ENCODE data around the gene KREMEN1.
"Not testable (repeated sequence)": the region's sequence is repeated elsewhere in the genome, so short reads cannot be mapped to it uniquely, and the experiment has no call there.

KREMEN1 gene

DNA sequence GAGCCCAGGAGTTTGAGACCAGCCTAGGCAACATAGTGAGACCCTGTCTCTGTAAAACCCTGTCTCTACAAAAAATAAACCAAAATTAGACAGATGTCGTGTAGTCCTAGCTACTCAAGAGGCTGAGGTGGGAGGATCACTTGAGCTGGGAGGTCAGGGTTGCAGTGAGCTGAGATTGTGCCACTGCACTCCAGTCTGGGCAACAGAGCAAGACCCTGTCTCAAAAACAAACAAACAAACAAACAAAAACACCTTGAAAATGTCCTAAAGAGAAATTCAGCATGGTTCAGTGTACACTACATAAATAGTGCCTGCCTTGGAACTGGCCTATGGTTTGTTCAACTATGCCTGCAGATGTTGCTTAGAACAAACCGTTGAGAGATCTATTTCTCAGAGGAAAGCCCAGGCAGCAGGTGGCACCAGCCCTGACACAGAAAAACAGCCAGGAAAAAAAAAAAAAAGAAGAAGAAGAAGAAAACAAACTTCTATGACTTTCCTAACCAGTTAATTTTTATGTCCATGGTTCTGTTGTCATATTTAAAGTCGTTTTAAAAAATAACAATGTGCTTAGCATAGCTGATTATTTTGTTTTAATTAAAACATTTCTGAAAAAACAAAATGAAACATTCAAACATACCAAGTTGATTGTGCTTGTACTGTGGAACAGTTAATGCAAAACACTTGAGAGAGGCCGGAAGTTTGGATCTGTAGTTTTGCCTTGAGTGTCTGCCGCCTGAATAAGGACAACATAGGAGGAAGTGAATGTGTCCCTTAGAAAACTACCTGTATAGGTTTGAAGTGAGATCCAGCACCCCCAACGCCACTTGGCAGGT is 5.4 kb downstream of the KREMEN1 start:
- WGBS, 2 experiments = 89 to 93% methylated on average over 5 of the region's 6 CpGs
- H3K4me1 ChIP-seq (ENCODE audit: control insufficient read depth, insufficient read depth, low read length) = no peaks in the 10 kb centered on the region
- H3K4me3 ChIP-seq (ENCODE audit: insufficient read depth, low read depth, low read length) = no peak overlapping the region
- H3K27ac ChIP-seq (ENCODE audit: insufficient read depth, low read depth, low read length, poor library complexity, severe bottlenecking) = no peak overlapping the region
- H3K36me3 ChIP-seq (ENCODE audit: control insufficient read depth, insufficient read depth, low read length) = no peaks in the 10 kb centered on the region
- peaks cover 27% of the 10 kb centered on the region for H3K27me3 ChIP-seq (ENCODE audit: control insufficient read depth, insufficient read depth, low read length, poor library complexity, severe bottlenecking)
- no peaks in the 10 kb centered on the region for H3K9me3 ChIP-seq (ENCODE audit: control insufficient read depth, low read length)

DNA sequence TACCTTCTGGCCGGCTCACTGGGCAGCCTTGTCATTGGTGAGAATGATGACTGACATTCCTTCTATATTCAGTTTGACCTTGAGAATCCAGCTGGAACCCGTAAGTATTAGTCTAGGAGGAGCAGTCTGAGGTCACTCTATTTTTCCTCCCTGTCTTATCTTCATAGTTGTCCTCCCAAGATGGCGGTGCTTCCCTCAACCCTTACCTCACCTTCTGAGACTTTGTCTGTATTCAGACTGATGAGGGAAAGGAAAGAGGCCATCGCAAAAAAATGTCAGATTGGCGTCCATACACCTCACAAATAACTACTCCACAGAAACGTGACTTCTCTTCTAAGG is 6.0 kb downstream of the KREMEN1 start:
- Histone ChIP-seq H3K4me1 (ENCODE audit: control insufficient read depth, insufficient read depth, low read length) (no peaks in the 10 kb centered on the region), H3K27ac (ENCODE audit: insufficient read depth, low read depth, low read length, poor library complexity, severe bottlenecking) (no peak overlapping the region), H3K27me3 (ENCODE audit: control insufficient read depth, insufficient read depth, low read length, poor library complexity, severe bottlenecking) (peaks cover 21% of the 10 kb centered on the region), H3K4me3 (ENCODE audit: insufficient read depth, low read depth, low read length) (no peak overlapping the region), H3K36me3 (ENCODE audit: control insufficient read depth, insufficient read depth, low read length) (no peaks in the 10 kb centered on the region), H3K9me3 (ENCODE audit: control insufficient read depth, low read length) (no peaks in the 10 kb centered on the region)
- WGBS, 2 experiments = 92 to 99% methylated on average over 5 to 6 of the region's 6 CpGs

DNA sequence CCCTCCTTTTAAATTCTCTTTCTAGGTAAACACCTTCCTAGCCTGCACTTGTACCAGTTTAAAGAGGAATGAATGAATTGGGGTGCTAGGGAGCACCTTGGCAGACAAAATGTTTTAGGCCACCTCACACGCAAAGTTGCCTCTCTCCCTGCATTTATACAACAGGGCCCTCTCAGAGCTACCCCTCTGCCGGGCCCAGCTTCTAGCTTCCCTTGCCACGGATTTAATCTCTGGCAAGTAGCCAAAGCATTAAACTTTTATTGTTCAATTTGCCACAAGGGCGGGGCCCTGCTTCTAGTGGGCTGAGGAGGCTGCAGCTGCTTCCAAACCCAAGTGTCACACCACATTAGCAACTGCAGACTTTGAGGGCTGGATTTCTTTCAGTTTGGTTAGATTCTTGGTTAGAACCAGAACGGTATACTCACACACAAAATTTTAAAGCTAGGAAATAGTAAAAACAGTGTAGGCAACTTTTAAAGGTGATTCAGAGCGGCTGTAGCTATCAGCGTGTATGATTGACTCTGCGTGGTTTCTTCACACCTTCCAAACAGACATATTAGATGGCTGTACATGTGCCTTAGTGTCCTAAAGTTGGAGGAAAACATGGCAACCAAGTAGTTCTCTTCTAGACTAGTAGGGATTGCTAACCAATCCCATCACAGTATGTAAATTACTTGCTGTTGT is 6.5 kb downstream of the KREMEN1 start:
- Histone ChIP-seq H3K27me3 (ENCODE audit: control insufficient read depth, insufficient read depth, low read length, poor library complexity, severe bottlenecking) (peaks cover 16% of the 10 kb centered on the region), H3K4me1 (ENCODE audit: control insufficient read depth, insufficient read depth, low read length) (no peaks in the 10 kb centered on the region), H3K4me3 (ENCODE audit: insufficient read depth, low read depth, low read length) (no peak overlapping the region), H3K9me3 (ENCODE audit: control insufficient read depth, low read length) (no peaks in the 10 kb centered on the region), H3K36me3 (ENCODE audit: control insufficient read depth, insufficient read depth, low read length) (no peaks in the 10 kb centered on the region), H3K27ac (ENCODE audit: insufficient read depth, low read depth, low read length, poor library complexity, severe bottlenecking) (no peak overlapping the region)
- WGBS, 2 experiments = 91 to 92% methylated on average over 7 to 8 of the region's 8 CpGs

GRCh38 chr22:29080106-29080975 is 7.5 kb downstream of the KREMEN1 start:
- WGBS, 2 experiments = 91% methylated on average over 6 of the region's 7 CpGs
- no peaks in the 10 kb centered on the region for H3K4me1 ChIP-seq (ENCODE audit: control insufficient read depth, insufficient read depth, low read length)
- H3K36me3 ChIP-seq (ENCODE audit: control insufficient read depth, insufficient read depth, low read length) = no peaks in the 10 kb centered on the region

DNA sequence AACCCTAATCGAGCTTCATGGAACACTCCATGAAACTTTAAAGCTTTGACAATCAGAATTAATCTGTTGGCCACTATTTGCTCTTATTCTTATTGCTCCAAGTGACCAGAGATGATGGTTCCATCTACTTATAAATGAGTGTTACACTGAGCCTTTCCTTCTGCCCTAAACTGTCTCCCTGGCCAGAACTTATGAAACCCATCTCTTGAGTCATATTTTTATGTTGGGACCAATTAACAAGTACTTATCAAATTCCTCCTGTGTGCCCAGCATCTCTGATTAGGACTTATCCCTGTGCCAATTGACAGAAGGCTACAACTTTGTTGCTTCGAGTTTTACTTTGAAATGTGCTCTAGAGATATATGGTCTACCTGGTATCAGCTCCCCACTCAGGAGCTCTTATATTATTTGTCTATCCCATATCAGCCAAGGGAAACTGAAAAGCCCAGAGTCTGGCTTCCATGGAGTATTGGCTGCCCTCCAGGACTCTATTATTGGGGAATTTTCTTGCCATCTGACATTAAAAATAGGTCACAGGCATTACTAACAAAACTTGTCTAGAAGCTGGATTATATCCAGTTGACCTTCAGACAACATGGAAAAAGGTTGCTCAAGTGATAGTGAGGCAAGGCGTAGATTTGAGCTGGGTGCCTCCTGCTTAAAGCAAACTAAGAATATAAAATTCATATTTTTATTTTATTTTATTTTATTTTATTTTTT is 8.8 kb downstream of the KREMEN1 start:
- H3K4me3 ChIP-seq (ENCODE audit: insufficient read depth, low read depth, low read length) = no peak overlapping the region
- H3K36me3 ChIP-seq (ENCODE audit: control insufficient read depth, insufficient read depth, low read length) = no peaks in the 10 kb centered on the region
- no peaks in the 10 kb centered on the region for H3K9me3 ChIP-seq (ENCODE audit: control insufficient read depth, low read length)
- WGBS, 2 experiments = 91 to 100% methylated on average over 2 to 3 of the region's 3 CpGs
- no peak overlapping the region for H3K27ac ChIP-seq (ENCODE audit: insufficient read depth, low read depth, low read length, poor library complexity, severe bottlenecking)
- H3K4me1 ChIP-seq (ENCODE audit: control insufficient read depth, insufficient read depth, low read length) = no peaks in the 10 kb centered on the region
- H3K27me3 ChIP-seq (ENCODE audit: control insufficient read depth, insufficient read depth, low read length, poor library complexity, severe bottlenecking) = no peaks in the 10 kb centered on the region

More at GRCh38 chr22:29080106-29080975, 7.5 kb downstream of the KREMEN1 start:
- Histone ChIP-seq H3K27me3 (ENCODE audit: control insufficient read depth, insufficient read depth, low read length, poor library complexity, severe bottlenecking) (peaks cover 6% of the 10 kb centered on the region), H3K9me3 (ENCODE audit: control insufficient read depth, low read length) (no peaks in the 10 kb centered on the region), H3K4me3 (ENCODE audit: insufficient read depth, low read depth, low read length) (no peak overlapping the region), H3K27ac (ENCODE audit: insufficient read depth, low read depth, low read length, poor library complexity, severe bottlenecking) (no peak overlapping the region)

DNA sequence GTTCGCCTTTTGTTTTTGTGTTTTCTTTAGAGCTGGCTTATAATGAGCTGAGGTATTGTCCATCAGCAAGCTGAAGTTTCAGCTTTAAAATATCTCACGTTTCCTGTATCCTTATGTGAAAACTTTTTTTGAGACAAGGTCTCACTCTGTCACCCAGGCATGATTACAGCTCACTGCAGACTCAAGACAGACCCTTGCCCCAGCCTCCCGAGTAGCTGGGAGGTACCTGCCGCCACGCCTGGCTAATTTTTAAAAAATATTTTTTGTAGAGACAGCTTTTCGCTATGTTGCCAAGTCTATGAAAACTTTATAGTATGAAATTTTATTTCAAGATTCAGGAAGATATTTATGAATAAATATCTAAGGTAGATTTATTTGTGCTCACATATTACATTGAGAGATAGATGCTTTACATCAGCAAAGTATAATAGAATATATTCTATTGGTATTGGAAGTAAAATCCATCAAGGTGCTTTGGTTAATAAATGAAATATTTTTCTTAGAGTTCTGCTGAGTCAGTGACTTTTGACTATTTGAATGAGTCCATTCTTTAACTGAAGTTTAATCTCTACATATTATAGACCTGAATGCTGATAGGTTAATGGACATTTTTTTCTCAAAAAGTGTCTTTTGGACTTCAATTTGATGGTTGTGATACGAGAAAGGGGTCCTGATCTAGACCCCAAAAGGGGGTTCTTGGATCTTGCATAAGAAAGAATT is 10.2 kb downstream of the KREMEN1 start:
- Histone ChIP-seq H3K4me1 (ENCODE audit: control insufficient read depth, insufficient read depth, low read length) (no peaks in the 10 kb centered on the region), H3K27ac (ENCODE audit: insufficient read depth, low read depth, low read length, poor library complexity, severe bottlenecking) (no peak overlapping the region), H3K27me3 (ENCODE audit: control insufficient read depth, insufficient read depth, low read length, poor library complexity, severe bottlenecking) (no peaks in the 10 kb centered on the region), H3K36me3 (ENCODE audit: control insufficient read depth, insufficient read depth, low read length) (no peaks in the 10 kb centered on the region), H3K4me3 (ENCODE audit: insufficient read depth, low read depth, low read length) (no peak overlapping the region), H3K9me3 (ENCODE audit: control insufficient read depth, low read length) (no peaks in the 10 kb centered on the region)
- WGBS, 2 experiments = 89 to 91% methylated on average over 7 of the region's 7 CpGs

- not testable (repeated sequence) for H3K9me3 ChIP-seq (ENCODE audit: control insufficient read depth, low read length); H3K36me3 ChIP-seq (ENCODE audit: control insufficient read depth, insufficient read depth, low read length); H3K4me3 ChIP-seq (ENCODE audit: insufficient read depth, low read depth, low read length); H3K27me3 ChIP-seq (ENCODE audit: control insufficient read depth, insufficient read depth, low read length, poor library complexity, severe bottlenecking); H3K27ac ChIP-seq (ENCODE audit: insufficient read depth, low read depth, low read length, poor library complexity, severe bottlenecking); H3K4me1 ChIP-seq (ENCODE audit: control insufficient read depth, insufficient read depth, low read length)
- WGBS, 2 experiments = 88 to 93% methylated on average over 7 of the region's 7 CpGs
Measured at GRCh38 chr22:29083576-29083932, 10.7 kb downstream of the KREMEN1 start.

GRCh38 chr22:29083933-29084591 is 11.2 kb downstream of the KREMEN1 start:
- WGBS, 2 experiments = 64 to 67% methylated on average over 5 of the region's 5 CpGs
- Histone ChIP-seq H3K9me3 (ENCODE audit: control insufficient read depth, low read length) (no peaks in the 10 kb centered on the region), H3K36me3 (ENCODE audit: control insufficient read depth, insufficient read depth, low read length) (no peaks in the 10 kb centered on the region), H3K27me3 (ENCODE audit: control insufficient read depth, insufficient read depth, low read length, poor library complexity, severe bottlenecking) (no peaks in the 10 kb centered on the region), H3K4me3 (ENCODE audit: insufficient read depth, low read depth, low read length) (no peak overlapping the region), H3K27ac (ENCODE audit: insufficient read depth, low read depth, low read length, poor library complexity, severe bottlenecking) (no peak overlapping the region), H3K4me1 (ENCODE audit: control insufficient read depth, insufficient read depth, low read length) (no peaks in the 10 kb centered on the region)

DNA sequence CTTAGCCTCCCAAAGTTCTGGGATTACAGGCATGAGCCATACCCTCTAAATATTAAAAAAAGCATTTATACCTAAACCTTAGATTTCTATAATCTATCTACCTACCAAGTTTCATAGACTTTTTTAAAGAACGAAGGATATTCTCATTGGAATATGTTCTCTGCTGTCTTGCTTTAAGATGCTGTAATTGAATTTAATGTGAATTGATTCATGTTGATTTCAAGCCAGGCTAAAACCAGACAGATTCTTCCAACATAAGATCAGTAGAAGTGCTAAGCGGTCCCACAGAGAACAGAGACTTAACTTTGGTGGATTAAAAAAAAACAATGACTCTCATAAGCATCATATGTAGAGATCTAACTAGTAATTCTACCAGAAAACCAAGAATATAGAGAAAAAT is 14.2 kb downstream of the KREMEN1 start:
- H3K9me3 ChIP-seq (ENCODE audit: control insufficient read depth, low read length) = no peaks in the 10 kb centered on the region
- H3K27me3 ChIP-seq (ENCODE audit: control insufficient read depth, insufficient read depth, low read length, poor library complexity, severe bottlenecking) = no peaks in the 10 kb centered on the region
- H3K4me3 ChIP-seq (ENCODE audit: insufficient read depth, low read depth, low read length) = no peak overlapping the region
- no peak overlapping the region for H3K27ac ChIP-seq (ENCODE audit: insufficient read depth, low read depth, low read length, poor library complexity, severe bottlenecking)
- no peaks in the 10 kb centered on the region for H3K4me1 ChIP-seq (ENCODE audit: control insufficient read depth, insufficient read depth, low read length)
- no peaks in the 10 kb centered on the region for H3K36me3 ChIP-seq (ENCODE audit: control insufficient read depth, insufficient read depth, low read length)
- WGBS, 2 experiments = 90 to 100% methylated on average over 1 to 2 of the region's 2 CpGs

Measured in ectodermal cell (in vitro differentiated cells).